Psoas muscle (tissue), 8 donors: ENCODE measurements around the gene PI4KB. TPM values are rescaled to one million over a fixed set of nuclear protein-coding genes. Genes with fewer than 3 reads are reported as not detected.

Experiments used
- ATAC-seq, 4 donors: fragments of 200-7000 bp; cut with Tn5 transposase; one replicate each; pipeline ENCODE4 v1.9.1; 2020; ENCODE audit warnings: moderate library complexity in 3 of 4, mild to moderate bottlenecking in 2 of 4
- DNase-seq, 2 donors: peaks; one replicate each; pipeline ENCODE4 v3.0.0-alpha.2; 2020
- H3K27ac ChIP-seq: fragments of 200-600 bp; one replicate; pipeline ENCODE4 v1.8.0; 2022
- H3K27me3 ChIP-seq, 3 donors: fragments of 200-600 bp in 1 of 3; one replicate each; pipeline versions ENCODE4 v1.6.1 to v1.8.0; 2013 to 2022; ENCODE audit warnings: low read length in 2 of 3, mild to moderate bottlenecking in 2 of 3, moderate library complexity in 1 of 3; ENCODE audit not compliant: insufficient read depth in 3 of 3
- H3K36me3 ChIP-seq, 2 donors: fragments of 200-600 bp in 1 of 2; one replicate each; pipeline versions ENCODE4 v1.6.1 to v1.8.0; 2013 to 2022; ENCODE audit warnings: low read depth in 1 of 2, mild to moderate bottlenecking in 1 of 2, moderate library complexity in 1 of 2; ENCODE audit not compliant: insufficient read depth in 1 of 2
- H3K4me1 ChIP-seq: fragments of 200-600 bp; one replicate; pipeline ENCODE4 v1.8.0; 2022
- H3K4me3 ChIP-seq: fragments of 200-600 bp; one replicate; pipeline ENCODE4 v1.8.0; 2022; ENCODE audit warnings: mild to moderate bottlenecking
- H3K9me3 ChIP-seq: fragments of 200-600 bp; one replicate; pipeline ENCODE4 v1.8.0; 2022
- WGBS, 3 donors: extraction: QIAGEN DNeasy Blood & Tissue Kit; methylation state at CpG; one replicate each; pipeline versions ENCODE4 v1.1.6 to v1.1.7; 2013; 5-methylcytosine and 5-hydroxymethylcytosine counted together
- intact Hi-C, 2 donors: fragments of 100-400 bp; cut with DNase I; formaldehyde crosslinking; loops; one replicate each; pipeline versions ENCODE4 v1.11.0 to v1.14.2; 2022
- polyA plus RNA-seq, 3 donors: library from polyadenylated mRNA; stranded (reverse); fragments of 200-250 nt; gene quantifications; one replicate each; pipeline ENCODE4 v1.2.3, GENCODE V29; 2013
- total RNA-seq, 4 donors: library from RNA; stranded (reverse); fragmentation: NEBNext Ultra II Directional in 2 of 4; extraction: Animal tissue kit (Norgen Biotek cat#: 25700) in 2 of 4; gene quantifications; one replicate each; pipeline versions ENCODE4 v1.2.1 to v1.2.4, GENCODE V29; 2021 to 2023
- TF ChIP-seq, protein P1 (sequence below): fragments of 200-600 bp; IDR thresholded peaks from one replicate; pipeline ENCODE4 v1.8.0; 2022; ENCODE audit warnings: antibody characterized with exemption
- donor health status: healthy with polysubstance abuse.
- donor health status: DM: no; HTN: no; CAD: no; lungs with moderate emphysema.
- donor health status: Bipolar disorder and iron deficiency.
- donor health status: healthy.
- donor health status: DM: yes; HTN: yes; CAD: no.
- donor health status: DM: no; HTN: no; CAD: no.
- donor health status: DM: no; HTN: no; CAD: no.
- donor health status: DM: yes; HTN: yes; CAD: no.

PI4KB gene
- total and polyA plus RNA-seq, 7 donors: 42.6 to 96.4 (median 66.3) TPM

- H3K36me3 ChIP-seq: peaks cover 12 to 100% of the 10 kb centered on the region in 2 donors
- ATAC-seq: no peak
- H3K4me1 ChIP-seq: peaks cover 3% of the 10 kb centered on the region
- intact Hi-C loops: loop anchor here (10.0 kb wide), 1 partner anchor 149 kb away; no protein-coding TSS in a partner anchor
- 71 to 84% (median 81%) methylated on average over 5 of the region's 5 CpGs for WGBS, 3 donors
- H3K9me3 ChIP-seq: no peaks in the 10 kb centered on the region
- no peak overlapping the region for H3K27ac ChIP-seq
- no peak for DNase-seq
- TF ChIP-seq, protein P1, sequence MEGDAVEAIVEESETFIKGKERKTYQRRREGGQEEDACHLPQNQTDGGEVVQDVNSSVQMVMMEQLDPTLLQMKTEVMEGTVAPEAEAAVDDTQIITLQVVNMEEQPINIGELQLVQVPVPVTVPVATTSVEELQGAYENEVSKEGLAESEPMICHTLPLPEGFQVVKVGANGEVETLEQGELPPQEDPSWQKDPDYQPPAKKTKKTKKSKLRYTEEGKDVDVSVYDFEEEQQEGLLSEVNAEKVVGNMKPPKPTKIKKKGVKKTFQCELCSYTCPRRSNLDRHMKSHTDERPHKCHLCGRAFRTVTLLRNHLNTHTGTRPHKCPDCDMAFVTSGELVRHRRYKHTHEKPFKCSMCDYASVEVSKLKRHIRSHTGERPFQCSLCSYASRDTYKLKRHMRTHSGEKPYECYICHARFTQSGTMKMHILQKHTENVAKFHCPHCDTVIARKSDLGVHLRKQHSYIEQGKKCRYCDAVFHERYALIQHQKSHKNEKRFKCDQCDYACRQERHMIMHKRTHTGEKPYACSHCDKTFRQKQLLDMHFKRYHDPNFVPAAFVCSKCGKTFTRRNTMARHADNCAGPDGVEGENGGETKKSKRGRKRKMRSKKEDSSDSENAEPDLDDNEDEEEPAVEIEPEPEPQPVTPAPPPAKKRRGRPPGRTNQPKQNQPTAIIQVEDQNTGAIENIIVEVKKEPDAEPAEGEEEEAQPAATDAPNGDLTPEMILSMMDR: no peak
- H3K27me3 ChIP-seq: no peaks in the 10 kb centered on the region
- H3K4me3 ChIP-seq: no peak overlapping the region
Observed at GRCh38 chr1:151243683-151244216, 83.5 kb downstream of the PI4KB start.

DNA sequence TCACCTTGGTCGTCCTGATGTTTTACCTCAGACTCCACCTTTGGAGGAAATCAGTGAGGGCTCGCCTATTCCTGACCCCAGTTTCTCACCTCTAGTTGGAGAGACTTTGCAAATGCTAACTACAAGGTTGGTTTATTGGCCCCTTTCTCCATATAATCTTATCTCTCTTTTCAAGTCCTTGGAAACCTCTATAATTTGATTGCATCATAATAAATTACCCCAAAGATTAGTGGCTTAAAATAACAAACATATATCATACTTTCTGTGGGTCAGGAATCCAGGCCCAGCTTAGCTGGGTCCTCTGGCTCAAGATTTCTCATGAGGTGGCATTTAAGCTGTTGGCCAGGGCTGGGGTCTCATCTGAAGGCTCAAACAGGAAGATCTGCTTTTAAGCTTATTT is 84.8 kb downstream of the PI4KB start:
- ATAC-seq: no peak
- no peak for DNase-seq
- peaks cover 17% of the 10 kb centered on the region for H3K4me1 ChIP-seq
- 90 to 95% (median 94%) methylated on average over 2 of the region's 2 CpGs for WGBS, 3 donors
- H3K27ac ChIP-seq: no peak overlapping the region
- peaks cover 6 to 100% of the 10 kb centered on the region in 2 donors for H3K36me3 ChIP-seq
- TF ChIP-seq, protein P1: no peak
- no peaks in the 10 kb centered on the region for H3K9me3 ChIP-seq
- no peak overlapping the region for H3K4me3 ChIP-seq
- H3K27me3 ChIP-seq: no peaks in the 10 kb centered on the region
- intact Hi-C loops: loop anchor here (10.0 kb wide), 1 partner anchor 148 kb away; no protein-coding TSS in a partner anchor

Other genes with a start within 250 kb of the PI4KB start
- 100 to 1,000 TPM in 2 of 4 donors, 10 to 100 TPM in 2; 56.3 to 145 (median 101) TPM for gene SEMA6C, start 180.8 kb downstream of the PI4KB start, total RNA-seq
- gene SEMA6C, start 180.8 kb downstream of the PI4KB start, polyA plus RNA-seq: 10 to 100 TPM in 2 of 3 donors, 1 to 10 TPM in 1; 8.9 to 46.3 (median 29.5) TPM
- 1 to 10 TPM in 1 of 4 donors, under 1 TPM in 3; 0.56 to 1.3 (median 0.74) TPM for gene TNFAIP8L2, start 170.8 kb downstream of the PI4KB start, total RNA-seq
- gene TNFAIP8L2, start 170.8 kb downstream of the PI4KB start, polyA plus RNA-seq: 1 to 10 TPM in 2 of 3 donors, under 1 TPM in 1; 0.62 to 1.1 (median 1.1) TPM
- 10 to 100 TPM in 3 of 4 donors, 1 to 10 TPM in 1; 6.7 to 17.5 (median 12.3) TPM for gene LYSMD1, start 161.5 kb downstream of the PI4KB start, total RNA-seq
- 10 to 100 TPM in 1 of 3 donors, 1 to 10 TPM in 2; 8.4 to 18.0 (median 8.6) TPM for gene LYSMD1, start 161.5 kb downstream of the PI4KB start, polyA plus RNA-seq
- gene SCNM1, start 161.3 kb downstream of the PI4KB start, total RNA-seq: 10 to 100 TPM; 23.6 to 47.9 (median 39.5) TPM
- gene SCNM1, start 161.3 kb downstream of the PI4KB start, polyA plus RNA-seq: 10 to 100 TPM; 71.0 to 78.7 (median 72.3) TPM
- 100 to 1,000 TPM; 102 to 434 (median 407) TPM for gene TMOD4, start 151.4 kb downstream of the PI4KB start, total RNA-seq
- 100 to 1,000 TPM in 2 of 3 donors, 10 to 100 TPM in 1; 17.6 to 274 (median 154) TPM for gene TMOD4, start 151.4 kb downstream of the PI4KB start, polyA plus RNA-seq
- 100 to 1,000 TPM in 1 of 4 donors, 10 to 100 TPM in 3; 38.6 to 112 (median 59.8) TPM for gene VPS72, start 137.2 kb downstream of the PI4KB start, total RNA-seq
- 100 to 1,000 TPM in 1 of 3 donors, 10 to 100 TPM in 2; 30.8 to 100 (median 70.7) TPM for gene VPS72, start 137.2 kb downstream of the PI4KB start, polyA plus RNA-seq
- gene PIP5K1A, start 128.9 kb downstream of the PI4KB start, total RNA-seq: 10 to 100 TPM; 29.5 to 46.8 (median 38.6) TPM
- 10 to 100 TPM; 10.8 to 35.4 (median 14.5) TPM for gene PIP5K1A, start 128.9 kb downstream of the PI4KB start, polyA plus RNA-seq
- 100 to 1,000 TPM; 208 to 313 (median 240) TPM for gene PSMD4, start 72.7 kb downstream of the PI4KB start, total RNA-seq
- 100 to 1,000 TPM; 298 to 486 (median 334) TPM for gene PSMD4, start 72.7 kb downstream of the PI4KB start, polyA plus RNA-seq
- gene ZNF687, start 45.1 kb downstream of the PI4KB start, total RNA-seq: 10 to 100 TPM; 10.6 to 14.8 (median 13.1) TPM
- gene ZNF687, start 45.1 kb downstream of the PI4KB start, polyA plus RNA-seq: 10 to 100 TPM in 1 of 3 donors, 1 to 10 TPM in 2; 4.6 to 13.5 (median 5.0) TPM
- gene RFX5, start 19.8 kb upstream of the PI4KB start, total RNA-seq: 10 to 100 TPM; 16.9 to 38.7 (median 21.6) TPM
- gene RFX5, start 19.8 kb upstream of the PI4KB start, polyA plus RNA-seq: 10 to 100 TPM in 1 of 3 donors, 1 to 10 TPM in 2; 4.7 to 36.3 (median 8.5) TPM
- gene SELENBP1, start 45.3 kb upstream of the PI4KB start, total RNA-seq: 10 to 100 TPM; 19.7 to 89.2 (median 56.3) TPM
- gene SELENBP1, start 45.3 kb upstream of the PI4KB start, polyA plus RNA-seq: 10 to 100 TPM; 12.7 to 41.2 (median 26.7) TPM
- 100 to 1,000 TPM; 149 to 285 (median 230) TPM for gene PSMB4, start 72.2 kb upstream of the PI4KB start, total RNA-seq
- 100 to 1,000 TPM; 354 to 521 (median 465) TPM for gene PSMB4, start 72.2 kb upstream of the PI4KB start, polyA plus RNA-seq
- gene POGZ, start 132.1 kb upstream of the PI4KB start, total RNA-seq: 10 to 100 TPM; 26.5 to 45.1 (median 41.8) TPM
- gene POGZ, start 132.1 kb upstream of the PI4KB start, polyA plus RNA-seq: 10 to 100 TPM in 1 of 3 donors, 1 to 10 TPM in 2; 6.7 to 13.8 (median 8.5) TPM
- under 1 TPM in 2 of 4 donors, not detected in 2; 0.10 to 0.21 TPM for gene CGN, start 184.0 kb upstream of the PI4KB start, total RNA-seq
- under 1 TPM; 0.03 to 0.12 (median 0.05) TPM for gene CGN, start 184.0 kb upstream of the PI4KB start, polyA plus RNA-seq
- 1 to 10 TPM in 3 of 4 donors, under 1 TPM in 1; 0.97 to 5.3 (median 1.7) TPM for gene TUFT1, start 212.9 kb upstream of the PI4KB start, total RNA-seq
- gene TUFT1, start 212.9 kb upstream of the PI4KB start, polyA plus RNA-seq: 1 to 10 TPM in 2 of 3 donors, under 1 TPM in 1; 0.86 to 3.0 (median 1.1) TPM